ENCODE data around the gene UTP4.

The UTP4 gene

DNA sequence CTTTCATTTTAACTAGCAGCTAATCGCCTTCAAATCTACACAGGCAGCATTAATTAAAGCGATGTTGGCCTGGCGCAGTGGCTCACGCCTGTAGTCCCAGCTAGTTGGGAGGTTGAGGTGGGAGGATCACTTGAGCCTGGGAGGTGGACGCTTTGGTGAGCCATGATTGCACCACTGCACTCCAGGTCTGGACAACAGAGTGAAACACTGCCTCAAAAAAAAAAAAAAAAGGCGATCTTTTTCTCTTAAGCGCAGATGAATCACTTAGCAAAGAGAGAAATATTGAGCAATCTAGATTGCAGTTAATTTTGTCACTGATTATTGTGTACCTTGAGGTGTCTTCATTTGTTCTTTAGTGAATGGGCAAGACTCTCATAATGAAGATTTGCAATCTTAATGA is 66.9 kb downstream of the UTP4 start:
- H3K9me3 ChIP-seq, result no peaks in the 10 kb centered on the region
- H3K27me3 ChIP-seq, result peaks cover 15% of the 10 kb centered on the region
- TF ChIP-seq, protein P1, sequence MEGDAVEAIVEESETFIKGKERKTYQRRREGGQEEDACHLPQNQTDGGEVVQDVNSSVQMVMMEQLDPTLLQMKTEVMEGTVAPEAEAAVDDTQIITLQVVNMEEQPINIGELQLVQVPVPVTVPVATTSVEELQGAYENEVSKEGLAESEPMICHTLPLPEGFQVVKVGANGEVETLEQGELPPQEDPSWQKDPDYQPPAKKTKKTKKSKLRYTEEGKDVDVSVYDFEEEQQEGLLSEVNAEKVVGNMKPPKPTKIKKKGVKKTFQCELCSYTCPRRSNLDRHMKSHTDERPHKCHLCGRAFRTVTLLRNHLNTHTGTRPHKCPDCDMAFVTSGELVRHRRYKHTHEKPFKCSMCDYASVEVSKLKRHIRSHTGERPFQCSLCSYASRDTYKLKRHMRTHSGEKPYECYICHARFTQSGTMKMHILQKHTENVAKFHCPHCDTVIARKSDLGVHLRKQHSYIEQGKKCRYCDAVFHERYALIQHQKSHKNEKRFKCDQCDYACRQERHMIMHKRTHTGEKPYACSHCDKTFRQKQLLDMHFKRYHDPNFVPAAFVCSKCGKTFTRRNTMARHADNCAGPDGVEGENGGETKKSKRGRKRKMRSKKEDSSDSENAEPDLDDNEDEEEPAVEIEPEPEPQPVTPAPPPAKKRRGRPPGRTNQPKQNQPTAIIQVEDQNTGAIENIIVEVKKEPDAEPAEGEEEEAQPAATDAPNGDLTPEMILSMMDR (IDR thresholded peaks at IDR 0.05), result no peak
- no peaks in the 10 kb centered on the region for H3K36me3 ChIP-seq
- no peak overlapping the region for H3K27ac ChIP-seq
- H3K4me1 ChIP-seq (ENCODE audit: control insufficient read depth in 1 of 2, insufficient read depth in 1 of 2, low read depth in 1 of 2, low read length in 1 of 2), result peaks cover 0 to 6% of the 10 kb centered on the region in 2 experiments
- H3K4me3 ChIP-seq (ENCODE audit: low read depth in 1 of 2, low read length in 1 of 2), result no peak overlapping the region

DNA sequence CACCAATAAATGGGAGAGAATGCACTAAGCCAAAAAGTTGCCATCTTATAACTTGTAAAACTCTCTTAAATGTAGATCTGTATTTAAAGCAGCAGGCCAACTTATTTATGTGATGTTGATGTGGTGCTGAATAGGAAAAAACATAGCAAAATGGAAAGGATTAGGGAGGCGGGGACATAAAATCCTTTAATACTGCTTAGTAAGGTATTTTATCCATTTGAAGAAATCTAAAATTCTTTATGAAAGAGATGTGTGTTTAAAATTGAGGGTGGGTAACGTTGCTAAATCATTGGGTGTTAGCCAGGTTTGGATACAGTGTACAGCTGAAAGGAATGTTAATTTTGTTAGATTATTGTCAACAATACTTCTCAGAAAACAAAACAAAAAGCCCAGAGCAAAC is 68.8 kb downstream of the UTP4 start:
- Histone ChIP-seq H3K27me3 (peaks cover 15% of the 10 kb centered on the region), H3K4me1 (ENCODE audit: control insufficient read depth in 1 of 2, insufficient read depth in 1 of 2, low read depth in 1 of 2, low read length in 1 of 2) (peaks cover 0 to 6% of the 10 kb centered on the region in 2 experiments), H3K9me3 (no peaks in the 10 kb centered on the region), H3K4me3 (ENCODE audit: low read depth in 1 of 2, low read length in 1 of 2) (no peak overlapping the region), H3K27ac (no peak overlapping the region), H3K36me3 (no peaks in the 10 kb centered on the region)
- TF ChIP-seq, protein P1 (IDR thresholded peaks at IDR 0.05), result no peak

DNA sequence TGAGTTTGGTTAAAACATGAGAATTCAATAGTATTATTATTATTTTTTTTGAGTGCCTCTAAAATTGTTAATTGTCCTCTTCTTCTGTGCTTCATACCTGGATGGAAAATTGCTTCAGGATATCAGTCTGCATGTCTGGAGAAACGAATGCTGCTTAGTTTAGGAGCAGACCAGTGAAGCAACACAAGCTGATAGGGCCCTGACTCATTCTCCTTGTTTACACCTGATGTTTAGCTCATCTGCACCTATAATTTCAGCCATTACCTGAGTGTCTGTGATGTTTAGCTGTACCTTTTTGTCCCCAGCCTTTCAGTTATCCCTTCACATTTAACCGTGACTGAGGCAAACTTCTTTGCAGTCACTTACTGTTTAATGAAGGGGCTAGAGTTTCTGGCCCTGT is 69.3 kb downstream of the UTP4 start:
- no peaks in the 10 kb centered on the region for H3K9me3 ChIP-seq
- no peak overlapping the region for H3K27ac ChIP-seq
- H3K4me3 ChIP-seq (ENCODE audit: low read depth in 1 of 2, low read length in 1 of 2), result no peak overlapping the region
- H3K36me3 ChIP-seq, result no peaks in the 10 kb centered on the region
- H3K27me3 ChIP-seq, result peaks cover 12% of the 10 kb centered on the region
- peaks cover 0 to 6% of the 10 kb centered on the region in 2 experiments for H3K4me1 ChIP-seq (ENCODE audit: control insufficient read depth in 1 of 2, insufficient read depth in 1 of 2, low read depth in 1 of 2, low read length in 1 of 2)
- TF ChIP-seq, protein P1 (IDR thresholded peaks at IDR 0.05), result no peak

DNA sequence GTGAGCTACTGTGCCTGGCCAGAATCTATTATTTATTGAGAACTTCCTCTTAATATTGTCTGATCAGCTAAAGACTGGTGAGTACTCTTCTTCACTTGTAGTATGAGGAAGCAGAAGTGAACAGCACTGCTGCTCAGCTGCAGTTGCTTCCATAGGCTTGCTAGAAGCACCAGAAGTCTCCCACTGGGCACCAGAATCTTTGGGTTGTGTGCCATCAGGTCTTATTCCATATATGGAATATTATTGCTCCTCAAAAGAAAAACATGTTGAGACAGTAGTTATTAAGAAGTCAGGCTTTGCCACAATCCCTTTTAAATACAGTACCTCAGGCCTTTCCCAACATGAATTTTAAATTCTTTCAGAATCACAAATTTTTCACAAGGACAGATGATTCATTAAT is 71.7 kb downstream of the UTP4 start:
- no peaks in the 10 kb centered on the region for H3K36me3 ChIP-seq
- H3K9me3 ChIP-seq, result no peaks in the 10 kb centered on the region
- no peaks in the 10 kb centered on the region for H3K27me3 ChIP-seq
- peaks cover 0 to 5% of the 10 kb centered on the region in 2 experiments for H3K4me1 ChIP-seq (ENCODE audit: control insufficient read depth in 1 of 2, insufficient read depth in 1 of 2, low read depth in 1 of 2, low read length in 1 of 2)
- TF ChIP-seq, protein P1 (IDR thresholded peaks at IDR 0.05), result no peak
- H3K27ac ChIP-seq, result no peak overlapping the region
- H3K4me3 ChIP-seq (ENCODE audit: low read depth in 1 of 2, low read length in 1 of 2), result no peak overlapping the region

DNA sequence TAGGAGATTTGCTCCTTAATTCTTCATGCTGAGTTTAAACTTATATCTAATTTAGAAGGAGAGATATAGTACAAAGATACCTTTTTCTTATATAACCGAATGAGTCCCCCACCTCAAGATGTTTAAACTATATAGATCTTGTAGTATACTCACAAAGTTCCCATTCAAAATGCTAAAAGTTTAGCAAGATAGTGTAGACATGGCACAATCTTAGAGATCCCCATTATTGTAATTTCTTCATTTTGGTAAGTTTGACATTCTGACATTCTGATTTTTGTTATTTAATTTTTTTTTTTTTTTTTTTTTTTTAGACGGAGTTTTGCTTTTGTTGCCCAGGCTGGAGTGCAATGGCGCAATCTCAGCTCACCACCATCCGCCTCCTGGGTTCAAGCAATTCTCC is 77.3 kb downstream of the UTP4 start:
- no peaks in the 10 kb centered on the region for H3K36me3 ChIP-seq
- no peaks in the 10 kb centered on the region for H3K4me1 ChIP-seq (ENCODE audit: control insufficient read depth in 1 of 2, insufficient read depth in 1 of 2, low read depth in 1 of 2, low read length in 1 of 2)
- H3K27me3 ChIP-seq, result no peaks in the 10 kb centered on the region
- TF ChIP-seq, protein P1 (IDR thresholded peaks at IDR 0.05), result no peak
- H3K27ac ChIP-seq, result no peak overlapping the region
- no peak overlapping the region for H3K4me3 ChIP-seq (ENCODE audit: low read depth in 1 of 2, low read length in 1 of 2)
- no peaks in the 10 kb centered on the region for H3K9me3 ChIP-seq

DNA sequence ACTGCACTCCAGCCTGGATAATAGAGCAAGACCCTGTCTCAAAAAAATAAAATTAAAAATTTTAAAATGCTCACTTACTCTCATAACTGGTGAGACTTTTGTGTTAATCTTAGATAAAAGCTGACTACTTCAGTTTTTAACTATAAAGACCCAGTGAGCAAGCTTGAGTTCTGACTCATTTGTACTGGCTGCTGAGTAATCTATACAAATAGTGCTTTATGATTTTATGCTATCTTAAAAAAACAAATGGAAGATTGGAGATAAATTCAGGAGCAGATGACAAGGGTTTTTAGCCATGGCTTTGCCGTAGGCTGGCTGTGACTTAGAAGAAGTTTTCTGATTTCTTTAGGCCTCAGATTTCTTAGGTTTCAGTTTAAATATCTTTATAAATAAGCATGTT is 85.0 kb downstream of the UTP4 start:
- Histone ChIP-seq H3K4me3 (ENCODE audit: low read depth in 1 of 2, low read length in 1 of 2) (no peak overlapping the region), H3K4me1 (ENCODE audit: control insufficient read depth in 1 of 2, insufficient read depth in 1 of 2, low read depth in 1 of 2, low read length in 1 of 2) (no peaks in the 10 kb centered on the region), H3K9me3 (no peaks in the 10 kb centered on the region), H3K36me3 (no peaks in the 10 kb centered on the region), H3K27ac (no peak overlapping the region), H3K27me3 (no peaks in the 10 kb centered on the region)
- TF ChIP-seq, protein P1 (IDR thresholded peaks at IDR 0.05), result no peak

All from neutrophil (primary cell).